Trophoblast cell (in vitro differentiated cells and primary cell): Measurements from ENCODE around the gene ATG7.
"Not testable (repeated sequence)": the region's sequence is repeated elsewhere in the genome, so short reads cannot be mapped to it uniquely, and the experiment has no call there.

Source experiments
- DNase-seq, 2 donors: peaks; one replicate each; pipeline ENCODE4 v3.0.0-alpha.2; 2016
- H2AFZ ChIP-seq: 2 replicates; pipeline ENCODE4 v1.6.1; 2013; ENCODE audit warnings: low read length, moderate library complexity, mild to moderate bottlenecking; ENCODE audit not compliant: insufficient read depth, poor library complexity
- H2AK5ac ChIP-seq: 2 replicates; pipeline ENCODE4 v1.6.1; 2013; ENCODE audit warnings: mild to moderate bottlenecking, low read length
- H2BK120ac ChIP-seq: 2 replicates; pipeline ENCODE4 v1.6.1; 2013; ENCODE audit warnings: low read length, mild to moderate bottlenecking, moderate library complexity; ENCODE audit not compliant: insufficient read depth, poor library complexity
- H2BK12ac ChIP-seq: 2 replicates; pipeline ENCODE4 v1.6.1; 2013; ENCODE audit warnings: mild to moderate bottlenecking, low read length, moderate library complexity
- H2BK5ac ChIP-seq: 2 replicates; pipeline ENCODE4 v1.6.1; 2013; ENCODE audit warnings: low read length, low read depth, moderate library complexity, mild to moderate bottlenecking; ENCODE audit not compliant: poor library complexity
- H3K14ac ChIP-seq: 2 replicates; pipeline ENCODE4 v1.6.1; 2013; ENCODE audit warnings: mild to moderate bottlenecking, low read length
- H3K18ac ChIP-seq: 2 replicates; pipeline ENCODE4 v1.6.1; 2013; ENCODE audit warnings: mild to moderate bottlenecking, low read length
- H3K23ac ChIP-seq: 2 replicates; pipeline ENCODE4 v1.6.1; 2013; ENCODE audit warnings: low read length
- H3K27ac ChIP-seq: 2 replicates; pipeline ENCODE4 v1.5.1; 2013; ENCODE audit warnings: low read depth, mild to moderate bottlenecking, inconsistent platforms, low read length, moderate library complexity
- H3K27me3 ChIP-seq: 2 replicates; pipeline ENCODE4 v1.6.1; 2013; ENCODE audit warnings: inconsistent platforms, mild to moderate bottlenecking, low read length, moderate library complexity; ENCODE audit not compliant: insufficient read depth
- H3K36me3 ChIP-seq, 2 experiments: 1 replicate in 1 of 2; 2 replicates in 1 of 2; pipeline ENCODE4 v1.6.1; 2013; ENCODE audit warnings: low read length in 2 of 2, mild to moderate bottlenecking in 2 of 2, moderate library complexity in 1 of 2; ENCODE audit not compliant: insufficient read depth in 2 of 2, control insufficient read depth in 1 of 2
- H3K4ac ChIP-seq: 2 replicates; pipeline ENCODE4 v1.6.1; 2013; ENCODE audit warnings: low read depth, mild to moderate bottlenecking, low read length, moderate library complexity
- H3K4me1 ChIP-seq, 2 experiments: 1 replicate in 1 of 2; 2 replicates in 1 of 2; pipeline ENCODE4 v1.6.1; 2013; ENCODE audit warnings: low read length in 2 of 2, mild to moderate bottlenecking in 2 of 2, moderate library complexity in 1 of 2; ENCODE audit not compliant: insufficient read depth in 2 of 2, control insufficient read depth in 1 of 2
- H3K4me2 ChIP-seq: 2 replicates; pipeline ENCODE4 v1.6.1; 2013; ENCODE audit warnings: inconsistent platforms, mild to moderate bottlenecking, low read length, moderate library complexity
- H3K4me3 ChIP-seq: 2 replicates; pipeline ENCODE4 v1.5.1; 2013; ENCODE audit warnings: mild to moderate bottlenecking, low read depth, low read length, inconsistent platforms
- H3K79me1 ChIP-seq: one replicate; pipeline ENCODE4 v1.6.1; 2013; ENCODE audit warnings: low read length
- H3K79me2 ChIP-seq: 2 replicates; pipeline ENCODE4 v1.6.1; 2013; ENCODE audit warnings: low read length, mild to moderate bottlenecking; ENCODE audit not compliant: control insufficient read depth, insufficient read depth, poor library complexity
- H3K9ac ChIP-seq: 2 replicates; pipeline ENCODE4 v1.6.1; 2013; ENCODE audit warnings: mild to moderate bottlenecking, low read length
- H3K9me3 ChIP-seq: 2 replicates; pipeline ENCODE4 v1.6.1; 2013; ENCODE audit warnings: low read depth, mild to moderate bottlenecking, control low read depth, inconsistent platforms, low read length; ENCODE audit not compliant: insufficient read depth
- H4K12ac ChIP-seq: 2 replicates; pipeline ENCODE4 v1.6.1; 2013; ENCODE audit warnings: low read depth, mild to moderate bottlenecking, low read length, moderate library complexity
- H4K8ac ChIP-seq: 2 replicates; pipeline ENCODE4 v1.6.1; 2013; ENCODE audit warnings: low read depth, mild to moderate bottlenecking, low read length, moderate library complexity
- H4K91ac ChIP-seq: one replicate; pipeline ENCODE4 v1.6.1; 2013; ENCODE audit warnings: low read depth, mild to moderate bottlenecking, low read length, moderate library complexity
- WGBS: extraction: QIAGEN DNeasy Blood & Tissue Kit; methylation state at CpG from one replicate; pipeline ENCODE4 v1.1.7; 2013; ENCODE audit warnings: missing lambda C conversion rate; ENCODE audit not compliant: insufficient read length, insufficient coverage; ENCODE audit errors: extremely low coverage; 5-methylcytosine and 5-hydroxymethylcytosine counted together

Gene ATG7

DNA sequence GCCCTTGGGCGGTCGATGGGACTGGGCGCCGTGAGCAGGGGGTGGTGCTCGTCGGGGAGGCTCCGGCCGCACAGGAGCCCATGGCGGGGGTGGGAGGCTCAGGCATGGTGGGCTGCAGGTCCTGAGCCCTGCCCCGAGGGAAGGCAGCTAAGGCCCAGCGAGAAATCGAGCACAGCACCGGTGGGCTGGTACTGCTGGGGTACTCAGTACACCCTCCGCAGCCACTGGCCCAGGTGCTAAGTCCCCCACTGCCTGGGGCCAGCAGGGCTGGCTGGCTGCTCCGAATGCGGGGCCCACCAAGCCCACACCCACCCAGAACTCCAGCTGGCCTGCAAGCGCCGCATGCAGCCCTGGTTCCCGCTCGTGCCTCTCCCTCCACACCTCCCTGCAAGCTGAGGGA, 239.4 kb downstream of the ATG7 start:
- H2BK120ac ChIP-seq, H3K18ac ChIP-seq, DNase-seq, H2BK5ac ChIP-seq, H3K9ac ChIP-seq, H3K4me3 ChIP-seq, H2AFZ ChIP-seq, H3K79me1 ChIP-seq, H3K9me3 ChIP-seq, H3K23ac ChIP-seq, H2AK5ac ChIP-seq, H3K27ac ChIP-seq, H2BK12ac ChIP-seq, H3K14ac ChIP-seq, H3K27me3 ChIP-seq, H3K4me1 ChIP-seq, H3K4ac ChIP-seq, H4K8ac ChIP-seq, H3K4me2 ChIP-seq, H4K91ac ChIP-seq, H3K79me2 ChIP-seq, H3K36me3 ChIP-seq, H4K12ac ChIP-seq: not testable (repeated sequence)
- WGBS, result no CpG with 5 or more reads among the region's 20 CpGs

DNA sequence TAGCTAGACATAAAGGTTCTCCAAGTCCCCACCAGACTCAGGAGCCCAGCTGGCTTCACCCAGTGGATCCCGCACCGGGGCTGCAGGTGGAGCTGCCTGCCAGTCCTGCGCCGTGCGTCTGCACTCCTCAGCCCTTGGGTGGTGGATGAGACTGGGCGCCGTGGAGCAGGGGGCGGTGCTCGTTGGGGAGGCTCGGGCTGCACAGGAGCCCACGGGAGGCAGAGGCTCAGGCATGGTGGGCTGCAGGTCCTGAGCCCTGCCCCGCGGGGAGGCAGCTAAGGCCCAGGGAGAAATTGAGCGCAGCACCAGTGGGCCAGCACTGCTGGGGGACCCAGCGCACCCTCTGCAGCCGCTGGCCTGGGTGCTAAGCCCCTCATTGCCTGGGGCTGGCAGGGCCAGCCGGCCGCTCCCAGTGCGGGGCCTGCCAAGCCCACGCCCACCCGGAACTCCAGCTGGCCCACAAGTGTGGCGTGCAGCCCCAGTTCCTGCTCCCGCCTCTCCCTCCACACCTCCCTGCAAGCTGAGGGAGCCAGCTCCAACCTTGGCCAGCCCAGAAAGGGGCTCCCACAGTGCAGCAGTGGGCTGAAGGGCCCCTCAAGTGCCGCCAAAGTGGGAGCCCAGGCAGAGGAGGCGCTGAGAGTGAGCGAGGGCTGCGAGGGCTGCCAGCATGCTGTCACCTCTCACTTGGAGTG, 241.1 kb downstream of the ATG7 start:
- not testable (repeated sequence) for H3K4me2 ChIP-seq, H3K27ac ChIP-seq, H4K91ac ChIP-seq, H3K9me3 ChIP-seq, H3K18ac ChIP-seq, H3K36me3 ChIP-seq, H3K4ac ChIP-seq, H3K4me1 ChIP-seq, H4K8ac ChIP-seq, H3K27me3 ChIP-seq, H4K12ac ChIP-seq, DNase-seq, H3K9ac ChIP-seq, H3K14ac ChIP-seq, H2AFZ ChIP-seq, H2AK5ac ChIP-seq, H2BK5ac ChIP-seq, H2BK12ac ChIP-seq, H3K4me3 ChIP-seq, H3K79me1 ChIP-seq, H3K79me2 ChIP-seq, H3K23ac ChIP-seq, H2BK120ac ChIP-seq
- WGBS, result no CpG with 5 or more reads among the region's 27 CpGs

DNA sequence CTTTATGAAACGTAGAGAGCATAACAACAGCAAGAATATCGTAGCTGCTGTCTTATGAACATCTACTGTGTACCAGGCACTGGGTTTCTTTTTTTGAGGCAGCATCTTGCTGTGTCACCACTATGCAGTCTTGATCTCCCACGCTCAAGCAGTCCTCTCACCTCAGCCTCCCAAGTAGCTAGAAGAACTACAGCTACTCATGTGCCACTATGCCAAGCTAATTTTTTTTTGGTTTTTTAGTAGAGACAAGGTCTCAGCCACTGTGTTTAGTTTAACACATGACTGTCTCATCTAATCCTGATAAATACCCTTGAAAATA, 241.6 kb downstream of the ATG7 start:
- H3K4me3 ChIP-seq, result no peak overlapping the region

DNA sequence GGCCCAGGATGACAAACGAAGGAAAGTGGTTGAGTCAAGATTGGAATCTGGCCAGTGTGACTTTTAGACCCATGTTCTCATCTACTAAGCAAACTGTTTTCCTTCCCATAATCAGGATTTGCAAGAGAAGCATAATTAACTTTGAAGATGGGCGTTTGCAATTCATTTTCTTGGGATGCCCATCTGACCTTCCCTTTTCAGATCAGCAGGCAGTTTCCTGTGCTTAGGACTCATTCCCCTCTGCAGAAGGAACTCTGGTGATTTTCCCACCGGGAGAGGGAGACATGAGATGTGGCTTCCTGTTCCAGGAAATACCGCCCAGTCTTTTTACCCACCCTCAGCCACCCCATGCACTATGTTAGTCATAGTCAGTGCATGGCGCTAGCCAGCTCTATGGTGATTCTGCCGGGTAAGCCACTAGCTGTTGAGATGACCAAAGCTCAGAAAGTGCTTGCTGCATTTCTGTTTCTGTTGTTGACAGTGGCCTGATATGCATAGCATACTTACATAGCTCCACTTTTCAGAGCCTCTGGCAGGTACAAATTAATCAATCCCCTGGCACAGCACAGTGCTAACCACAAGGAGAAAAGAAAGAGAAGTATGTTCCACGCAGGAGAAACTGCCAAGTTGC, 242.1 kb downstream of the ATG7 start:
- peak overlapping the region; percentile 38 for H3K9ac ChIP-seq
- H3K4me3 ChIP-seq, result no peak overlapping the region
- no peak overlapping the region for H2BK12ac ChIP-seq
- H3K23ac ChIP-seq, result no peak overlapping the region
- H4K12ac ChIP-seq, result no peak overlapping the region
- no peak overlapping the region for H4K8ac ChIP-seq
- no peak overlapping the region for H3K4me2 ChIP-seq
- no CpG with 5 or more reads among the region's 7 CpGs for WGBS
- no peaks in the 10 kb centered on the region for H3K79me1 ChIP-seq
- no peak overlapping the region for H2AFZ ChIP-seq
- no peaks in the 10 kb centered on the region for H3K27me3 ChIP-seq
- no peak overlapping the region for H4K91ac ChIP-seq
- no peaks in the 10 kb centered on the region for H3K9me3 ChIP-seq
- no peak overlapping the region for H3K27ac ChIP-seq
- no peak overlapping the region for H2BK5ac ChIP-seq
- H3K18ac ChIP-seq, result no peak overlapping the region
- H2BK120ac ChIP-seq, result no peak overlapping the region
- no peak overlapping the region for H2AK5ac ChIP-seq
- DNase-seq, result no peak
- H3K79me2 ChIP-seq, result no peaks in the 10 kb centered on the region
- no peak overlapping the region for H3K14ac ChIP-seq
- H3K36me3 ChIP-seq, result no peaks in the 10 kb centered on the region
- H3K4ac ChIP-seq, result no peak overlapping the region
- no peaks in the 10 kb centered on the region for H3K4me1 ChIP-seq

More for the DNA sequence above, 241.6 kb downstream of the ATG7 start:
- Histone ChIP-seq H3K4me1 (no peaks in the 10 kb centered on the region), H3K27me3 (no peaks in the 10 kb centered on the region), H3K14ac (no peak overlapping the region), H3K18ac (no peak overlapping the region), H2BK120ac (no peak overlapping the region), H2AK5ac (no peak overlapping the region), H2BK5ac (no peak overlapping the region), H2AFZ (no peak overlapping the region), H4K8ac (no peak overlapping the region), H3K9ac (no peak overlapping the region), H3K36me3 (no peaks in the 10 kb centered on the region), H3K4me2 (no peak overlapping the region), H3K23ac (no peak overlapping the region), H3K9me3 (no peaks in the 10 kb centered on the region), H3K27ac (no peak overlapping the region), H2BK12ac (no peak overlapping the region), H3K79me2 (no peaks in the 10 kb centered on the region), H3K79me1 (no peaks in the 10 kb centered on the region), H3K4ac (no peak overlapping the region), H4K91ac (no peak overlapping the region), H4K12ac (no peak overlapping the region)
- no peak for DNase-seq
- WGBS, result no CpG with 5 or more reads among the region's 3 CpGs
